Head of caudate nucleus (tissue), 42 donors: ENCODE results near the gene CEACAM5.

Experiments used
- DNase-seq, 42 donors: peaks; one replicate each; pipeline versions ENCODE4 v3.0.0 to v3.0.0-alpha.2; 2020 to 2021; ENCODE audit warnings: mixed read lengths in 7 of 42
- intact Hi-C: fragments of 100-400 bp; cut with DNase I; formaldehyde crosslinking; loops from one replicate; pipeline ENCODE4 v1.15.0; 2022

CEACAM5 gene

GRCh38 chr19:41708481-41708880, at the start of gene CEACAM5:
Gene CEACAM5 (plus strand): TSS chr19:41708626. CDS start chr19:41708732, 106 bp downstream.
- peak in 1 of 42 donors; percentile 12 for DNase-seq
- intact Hi-C loops = no loop called here

DNA sequence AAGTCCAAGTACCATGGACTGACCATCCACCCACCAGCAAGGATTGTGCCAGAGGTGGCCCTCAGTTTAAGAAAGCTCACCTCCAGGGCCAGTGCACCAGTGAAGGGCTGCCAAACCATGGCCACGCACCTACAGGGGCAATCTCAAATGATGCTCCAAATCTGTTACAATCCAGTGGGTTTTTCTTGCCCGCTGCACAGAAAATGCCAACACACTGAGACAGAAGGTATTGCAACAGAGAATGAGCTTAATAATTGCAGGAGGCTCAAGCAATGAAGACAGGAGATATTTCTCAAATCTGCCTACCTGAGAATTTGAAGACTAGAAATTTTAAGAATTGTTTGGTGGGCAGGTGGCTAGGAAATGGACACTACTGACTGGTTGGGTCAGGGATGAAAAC, 42.4 kb upstream of the CEACAM5 start:
- no peak for DNase-seq
- intact Hi-C loops = no loop called here

- no peak for DNase-seq
- intact Hi-C loops = no loop called here
Measured at GRCh38 chr19:41668315-41668714, 40.1 kb upstream of the CEACAM5 start.

GRCh38 chr19:41670755-41671154, 37.7 kb upstream of the CEACAM5 start:
- intact Hi-C loops = no loop called here
- no peak for DNase-seq

GRCh38 chr19:41671486-41671885, 36.9 kb upstream of the CEACAM5 start:
- intact Hi-C loops = no loop called here
- DNase-seq = no peak

DNA sequence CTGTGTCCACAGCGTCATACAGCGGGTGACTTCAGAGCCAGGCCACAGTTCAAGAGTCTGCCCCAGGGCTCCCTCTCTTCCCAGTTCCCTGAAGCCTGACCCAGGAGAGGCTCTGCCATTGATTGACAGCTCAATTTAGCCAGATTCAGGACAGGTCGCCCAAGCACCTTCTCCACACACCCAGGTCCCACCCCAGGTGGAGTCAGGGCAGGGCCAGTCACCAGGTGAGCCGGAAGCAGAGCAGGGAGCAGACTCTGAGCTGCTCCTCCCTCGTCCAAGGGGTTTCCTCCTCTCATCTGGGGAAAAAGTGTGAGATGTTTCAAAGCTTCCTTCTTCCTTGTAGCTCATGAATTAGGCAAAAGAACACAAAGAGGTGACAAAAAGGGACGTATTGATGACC, 26.0 kb upstream of the CEACAM5 start:
- no peak for DNase-seq
- intact Hi-C loops = no loop called here

DNA sequence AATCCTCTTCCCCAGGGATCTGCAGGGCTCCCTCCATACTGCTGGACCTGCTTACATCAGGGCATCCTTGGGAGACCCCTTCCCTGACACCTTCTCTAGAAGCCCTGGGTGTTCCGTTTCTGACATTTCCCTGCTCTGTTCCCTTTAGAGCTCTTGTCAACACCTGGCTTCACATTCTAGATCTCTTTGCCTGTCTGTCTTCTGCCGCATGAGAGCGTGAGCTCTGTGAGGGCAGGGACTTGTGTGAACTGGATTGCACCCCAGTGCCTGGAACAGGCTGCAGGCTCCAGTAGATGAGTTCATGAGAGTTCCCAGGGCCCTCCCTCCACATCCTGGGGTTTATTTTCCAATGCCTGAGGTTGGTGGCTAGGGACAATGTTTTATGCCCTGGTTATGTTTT, 21.0 kb upstream of the CEACAM5 start:
- intact Hi-C loops = no loop called here
- no peak for DNase-seq

GRCh38 chr19:41688098-41688497, 20.3 kb upstream of the CEACAM5 start, which contains the start of gene CEACAM7:
Gene CEACAM7 (minus strand): TSS chr19:41688270. CDS start chr19:41688165, 105 bp downstream.
- no peak for DNase-seq
- intact Hi-C loops = no loop called here

- DNase-seq = no peak
- intact Hi-C loops = no loop called here
Measured at GRCh38 chr19:41688687-41689086, 19.7 kb upstream of the CEACAM5 start.

GRCh38 chr19:41689993-41690800, 18.2 kb upstream of the CEACAM5 start:
- intact Hi-C loops = no loop called here

DNA sequence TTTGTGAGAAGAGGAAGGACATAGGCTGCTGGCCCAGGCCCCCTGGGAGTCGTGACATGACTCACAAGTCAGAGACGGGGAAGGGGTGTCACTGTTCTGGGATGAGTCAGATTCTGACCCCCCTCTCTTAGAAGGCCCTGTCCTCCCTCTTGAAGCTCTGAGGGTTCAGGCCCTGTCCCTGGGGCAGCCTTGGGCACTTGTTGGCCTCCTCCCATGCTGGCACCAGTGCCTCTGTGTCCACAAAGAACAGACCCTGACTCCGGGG, 17.7 kb upstream of the CEACAM5 start:
- peak in 1 of 42 donors; percentile 10 for DNase-seq
- intact Hi-C loops = no loop called here

More at GRCh38 chr19:41689993-41690800, 18.2 kb upstream of the CEACAM5 start:
- DNase-seq = peak in 2 of 42 donors; percentile 26 to 27

GRCh38 chr19:41691268-41691970, 17.0 kb upstream of the CEACAM5 start:
- intact Hi-C loops = no loop called here
- peak in 3 of 42 donors; percentile 31 to 41 (median 35) for DNase-seq

DNA sequence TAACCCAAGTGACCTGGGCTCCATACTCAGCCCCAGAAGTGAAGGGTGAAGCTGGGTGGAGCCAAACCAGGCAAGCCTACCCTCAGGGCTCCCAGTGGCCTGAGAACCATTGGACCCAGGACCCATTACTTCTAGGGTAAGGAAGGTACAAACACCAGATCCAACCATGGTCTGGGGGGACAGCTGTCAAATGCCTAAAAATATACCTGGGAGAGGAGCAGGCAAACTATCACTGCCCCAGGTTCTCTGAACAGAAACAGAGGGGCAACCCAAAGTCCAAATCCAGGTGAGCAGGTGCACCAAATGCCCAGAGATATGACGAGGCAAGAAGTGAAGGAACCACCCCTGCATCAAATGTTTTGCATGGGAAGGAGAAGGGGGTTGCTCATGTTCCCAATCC, 14.2 kb upstream of the CEACAM5 start:
- DNase-seq = peak in 2 of 42 donors; percentile 1

GRCh38 chr19:41694831-41695635, 13.4 kb upstream of the CEACAM5 start:
- DNase-seq = peak in 1 of 42 donors; percentile 5
- intact Hi-C loops = no loop called here

More for the DNA sequence above, 14.2 kb upstream of the CEACAM5 start:
- intact Hi-C loops = no loop called here

DNA sequence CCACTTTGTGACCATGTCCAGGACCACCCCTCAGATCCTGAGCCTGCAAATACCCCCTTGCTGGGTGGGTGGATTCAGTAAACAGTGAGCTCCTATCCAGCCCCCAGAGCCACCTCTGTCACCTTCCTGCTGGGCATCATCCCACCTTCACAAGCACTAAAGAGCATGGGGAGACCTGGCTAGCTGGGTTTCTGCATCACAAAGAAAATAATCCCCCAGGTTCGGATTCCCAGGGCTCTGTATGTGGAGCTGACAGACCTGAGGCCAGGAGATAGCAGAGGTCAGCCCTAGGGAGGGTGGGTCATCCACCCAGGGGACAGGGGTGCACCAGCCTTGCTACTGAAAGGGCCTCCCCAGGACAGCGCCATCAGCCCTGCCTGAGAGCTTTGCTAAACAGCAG, 12.7 kb upstream of the CEACAM5 start:
- intact Hi-C loops = no loop called here
- DNase-seq = peak in 1 of 42 donors; percentile 3

GRCh38 chr19:41696402-41697197, 11.8 kb upstream of the CEACAM5 start:
- intact Hi-C loops = no loop called here
- DNase-seq = peak in 1 of 42 donors; percentile 14

DNA sequence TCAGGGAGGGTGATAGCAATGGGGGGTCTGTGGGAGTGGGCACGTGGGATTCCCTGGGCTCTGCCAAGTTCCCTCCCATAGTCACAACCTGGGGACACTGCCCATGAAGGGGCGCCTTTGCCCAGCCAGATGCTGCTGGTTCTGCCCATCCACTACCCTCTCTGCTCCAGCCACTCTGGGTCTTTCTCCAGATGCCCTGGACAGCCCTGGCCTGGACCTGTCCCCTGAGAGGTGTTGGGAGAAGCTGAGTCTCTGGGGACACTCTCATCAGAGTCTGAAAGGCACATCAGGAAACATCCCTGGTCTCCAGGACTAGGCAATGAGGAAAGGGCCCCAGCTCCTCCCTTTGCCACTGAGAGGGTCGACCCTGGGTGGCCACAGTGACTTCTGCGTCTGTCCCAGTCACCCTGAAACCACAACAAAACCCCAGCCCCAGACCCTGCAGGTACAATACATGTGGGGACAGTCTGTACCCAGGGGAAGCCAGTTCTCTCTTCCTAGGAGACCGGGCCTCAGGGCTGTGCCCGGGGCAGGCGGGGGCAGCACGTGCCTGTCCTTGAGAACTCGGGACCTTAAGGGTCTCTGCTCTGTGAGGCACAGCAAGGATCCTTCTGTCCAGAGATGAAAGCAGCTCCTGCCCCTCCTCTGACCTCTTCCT, 11.1 kb upstream of the CEACAM5 start:
- DNase-seq = peak in 2 of 42 donors; percentile 9
- intact Hi-C loops = no loop called here

DNA sequence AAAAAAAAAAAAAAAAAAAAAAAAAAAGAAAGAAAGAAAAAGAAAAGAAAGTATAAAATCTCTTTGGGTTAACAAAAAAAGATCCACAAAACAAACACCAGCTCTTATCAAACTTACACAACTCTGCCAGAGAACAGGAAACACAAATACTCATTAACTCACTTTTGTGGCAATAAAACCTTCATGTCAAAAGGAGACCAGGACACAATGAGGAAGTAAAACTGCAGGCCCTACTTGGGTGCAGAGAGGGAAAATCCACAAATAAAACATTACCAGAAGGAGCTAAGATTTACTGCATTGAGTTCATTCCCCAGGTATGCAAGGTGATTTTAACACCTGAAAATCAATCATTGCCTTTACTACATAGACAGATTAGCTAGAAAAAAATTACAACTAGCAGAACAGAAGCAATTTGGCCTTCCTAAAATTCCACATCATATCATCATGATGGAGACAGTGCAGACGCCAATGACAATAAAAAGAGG, 9.6 kb upstream of the CEACAM5 start:
- intact Hi-C loops = no loop called here
- peak in 1 of 42 donors; percentile 3 for DNase-seq
